NCI-H2196 treated with DMSO at 0.1 percent for 48 hours (cell line): ENCODE results near the gene EXOSC6.
A peak's percentile ranks its signal among the peaks of the same experiment; 100 is the strongest.
"Not testable (repeated sequence)": the region's sequence is repeated elsewhere in the genome, so short reads cannot be mapped to it uniquely, and the experiment has no call there.

ENCODE experiments used
- DNase-seq: peaks from one replicate; lab custom pipeline; 2025; ENCODE audit not compliant: unreplicated experiment; lab: John Stamatoyannopoulos, UW

EXOSC6 gene

DNA sequence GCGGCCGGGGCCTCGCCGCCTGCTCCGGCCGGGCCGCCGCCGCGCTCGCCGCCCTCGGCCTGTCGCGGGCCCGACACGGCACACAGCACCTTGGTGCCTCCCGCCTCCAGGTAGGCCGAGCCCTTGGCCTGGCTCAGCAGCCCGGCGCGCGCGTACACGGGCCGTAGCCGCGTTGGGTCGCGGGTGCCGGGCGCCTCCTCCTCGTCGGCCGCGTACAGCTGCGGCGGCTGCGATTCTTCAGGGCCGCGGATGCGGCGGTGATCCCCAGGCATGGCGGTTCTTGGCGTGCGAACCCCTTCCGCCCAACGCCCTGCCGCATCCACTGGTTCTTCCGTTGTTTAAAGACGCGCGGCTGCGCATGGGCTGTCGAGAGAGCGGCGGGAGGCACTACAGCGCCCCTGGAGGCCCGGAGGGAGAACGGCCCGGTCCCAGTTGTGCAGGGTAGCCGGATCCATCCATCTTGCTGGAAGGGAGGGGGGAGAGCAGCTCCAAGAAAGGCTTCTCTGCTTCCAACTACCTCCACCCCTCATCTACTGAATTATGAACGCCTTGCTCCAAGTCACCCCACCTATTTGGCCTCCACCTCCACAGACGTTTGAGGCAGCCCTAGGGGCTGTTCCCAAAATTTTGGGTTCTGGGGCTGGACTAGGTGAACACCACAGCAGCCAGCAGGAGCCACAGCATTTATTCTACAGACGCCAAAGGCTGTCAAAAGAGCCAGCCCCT is at the start of gene EXOSC6:
TSS of gene EXOSC6 (minus strand) at position 312 of the 726 bp plus-strand sequence. CDS start at position 272, 40 bp downstream.
- DNase-seq = peak; percentile 79

DNA sequence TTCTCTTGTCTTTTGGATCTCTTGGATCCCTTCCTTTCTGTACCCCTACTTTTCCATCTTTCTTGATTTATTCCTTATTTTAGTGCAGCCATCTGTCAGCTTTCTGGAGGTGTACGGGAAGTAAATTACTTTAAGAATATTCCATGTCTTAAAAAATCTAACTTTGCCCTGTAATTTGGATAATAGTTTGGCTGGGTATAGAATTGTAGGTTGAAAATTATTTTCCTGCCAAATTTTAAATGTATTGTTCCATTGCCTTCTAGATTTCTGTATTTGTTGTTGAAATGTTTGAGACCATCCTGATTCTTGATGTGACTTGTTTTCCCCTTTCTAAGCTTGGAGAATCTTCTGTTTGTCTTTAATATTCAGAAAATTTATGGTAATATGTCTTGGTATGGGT is 49.4 kb upstream of the EXOSC6 start:
- DNase-seq = no peak

DNA sequence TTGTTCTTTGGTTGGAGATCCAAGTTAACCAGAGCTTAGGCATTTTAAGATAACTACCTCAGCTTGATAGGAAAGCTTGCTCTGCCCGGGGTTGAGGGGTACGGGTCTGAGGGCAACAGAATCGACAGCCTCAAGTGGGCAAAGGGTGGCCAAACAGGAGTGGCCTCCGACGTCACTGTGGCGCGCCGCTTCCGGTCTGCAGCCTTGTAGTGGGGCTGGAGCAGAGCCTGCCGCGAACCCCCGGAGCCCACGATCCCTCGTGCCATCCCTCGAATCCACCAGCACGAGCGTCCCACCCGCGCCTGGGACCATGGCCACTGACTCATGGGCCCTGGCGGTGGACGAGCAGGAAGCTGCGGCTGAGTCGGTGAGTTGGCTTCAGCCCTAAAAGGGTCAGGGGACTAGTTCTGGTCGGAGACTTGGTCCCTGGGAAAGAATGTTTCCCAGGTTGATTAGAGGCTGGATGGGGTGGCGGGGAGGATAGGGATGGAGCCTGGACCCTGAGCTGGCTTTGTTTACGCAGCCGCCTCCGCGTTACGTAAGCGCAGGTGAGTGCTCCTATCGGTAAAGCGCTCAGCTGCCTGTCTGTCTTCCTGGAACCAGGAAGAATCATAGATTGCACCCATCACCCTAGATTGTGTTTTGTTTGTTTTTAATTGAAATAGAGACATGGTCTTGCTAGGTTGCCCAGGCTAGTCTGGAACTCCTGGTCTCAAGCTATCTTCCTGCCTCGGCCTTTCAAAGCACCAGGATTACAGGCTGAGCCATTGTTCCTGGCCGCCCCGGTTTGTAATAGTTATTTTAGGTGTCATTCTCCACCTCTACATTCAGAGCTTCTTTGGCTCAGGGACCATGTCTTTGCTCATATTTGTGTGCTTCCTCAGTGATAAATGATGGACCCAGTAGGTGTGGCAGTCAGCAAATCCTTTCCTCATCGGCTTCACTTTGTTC is 47.5 kb upstream of the EXOSC6 start, which contains the start of gene DDX19B:
TSS of gene DDX19B (plus strand) at position 199 of the 951 bp plus-strand sequence. CDS start at position 311, 112 bp downstream.
- DNase-seq = peak; percentile 17

- DNase-seq = no peak
These were observed 43.9 kb upstream of the EXOSC6 start for GRCh38 chr16:70295634-70296033.

DNA sequence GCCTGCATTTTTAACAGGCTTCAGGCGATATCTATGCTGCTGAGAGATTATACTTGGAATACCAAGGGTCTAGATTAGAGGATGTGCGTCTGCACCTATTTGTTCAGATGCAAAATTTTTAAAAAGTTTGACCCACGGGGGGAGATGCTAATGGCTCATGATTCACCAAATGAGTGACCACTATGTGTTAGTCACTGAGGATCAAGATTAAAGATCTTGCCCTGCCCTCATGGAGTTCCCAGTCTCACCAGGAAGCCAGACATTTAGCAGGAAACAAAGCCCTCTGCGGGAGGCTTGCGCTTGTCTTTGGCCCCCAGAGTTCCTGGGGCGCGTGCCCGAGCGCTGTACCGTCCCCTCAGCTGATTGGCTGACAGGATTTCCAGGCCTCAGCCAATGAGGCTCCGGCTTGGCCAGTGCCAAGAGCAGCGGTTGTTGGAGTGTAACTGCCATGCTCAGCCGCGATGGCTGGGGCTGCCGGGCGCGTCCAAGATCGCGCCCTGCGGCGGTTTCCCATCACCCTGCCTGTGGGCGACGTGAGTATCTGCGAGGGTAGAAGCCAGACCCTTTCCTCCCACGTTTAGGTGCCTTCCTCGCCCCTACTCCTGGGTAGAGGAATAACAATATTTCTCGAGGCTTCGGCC is 42.8 kb upstream of the EXOSC6 start:
- DNase-seq = no peak

- not testable (repeated sequence) for DNase-seq
These were observed 40.4 kb upstream of the EXOSC6 start for GRCh38 chr16:70292148-70292547.

GRCh38 chr16:70290949-70291519 is 39.3 kb upstream of the EXOSC6 start:
- DNase-seq = no peak

GRCh38 chr16:70289229-70290094 is 37.7 kb upstream of the EXOSC6 start, which contains the start of gene AARS1:
AARS1 (minus strand) TSS chr16:70289506; CDS start chr16:70282763, 6,743 bp downstream.
- peak; percentile 78 for DNase-seq

DNA sequence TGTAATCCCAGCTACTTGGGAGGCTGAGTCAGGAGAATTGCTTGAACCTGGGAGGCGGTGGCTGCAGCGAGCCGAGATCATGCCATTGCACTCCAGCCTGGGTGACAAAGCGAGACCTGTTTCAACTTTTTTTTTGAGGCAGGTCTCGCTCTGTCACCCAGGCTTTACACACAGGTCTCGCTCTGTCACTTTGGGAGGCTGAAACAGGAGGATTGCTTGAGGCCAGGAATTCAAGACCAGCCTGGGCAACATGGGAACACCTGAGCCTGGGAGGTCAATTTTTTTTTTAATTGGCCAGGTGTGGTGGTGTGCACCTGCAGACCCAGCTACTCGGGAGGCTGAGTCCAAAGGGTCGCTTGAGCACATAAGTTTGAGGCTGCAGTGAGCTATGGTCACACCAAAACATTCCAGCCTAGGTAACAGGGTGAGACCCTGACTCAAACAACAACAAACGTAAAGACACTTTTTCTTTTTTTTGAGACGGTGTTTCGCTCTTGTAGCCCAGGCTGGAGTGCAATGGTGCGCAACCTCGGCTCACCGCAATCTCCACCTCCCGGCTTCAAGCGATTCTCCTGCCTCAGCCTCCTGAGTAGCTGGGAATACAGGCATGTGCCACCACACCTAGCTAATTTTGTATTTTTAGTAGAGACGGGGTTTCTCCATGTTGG is 35.7 kb upstream of the EXOSC6 start:
- DNase-seq = not testable (repeated sequence)

GRCh38 chr16:70276392-70276791 is 24.7 kb upstream of the EXOSC6 start:
- no peak for DNase-seq

- DNase-seq = no peak
These were observed 20.0 kb upstream of the EXOSC6 start for GRCh38 chr16:70271696-70272095.

DNA sequence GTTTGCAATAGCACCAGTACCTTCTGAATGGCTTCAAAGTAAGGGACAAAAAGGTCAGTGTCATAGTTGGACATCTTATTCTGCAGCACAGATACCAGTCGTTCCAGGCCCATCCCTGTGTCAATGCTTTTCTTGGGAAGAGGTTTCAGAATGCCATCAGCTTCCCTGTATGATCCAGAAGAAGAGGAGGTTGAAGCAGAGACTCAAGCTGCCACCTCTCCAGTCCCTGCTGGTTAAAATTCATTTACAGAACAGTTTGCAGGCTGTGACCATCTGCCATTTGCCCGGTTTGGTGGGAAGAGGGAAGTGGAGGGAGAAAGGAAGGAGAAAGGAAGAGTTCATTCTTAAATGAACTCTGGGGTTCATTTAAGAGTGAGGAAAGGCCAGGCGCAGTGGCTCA is 18.4 kb upstream of the EXOSC6 start:
- DNase-seq = no peak

DNA sequence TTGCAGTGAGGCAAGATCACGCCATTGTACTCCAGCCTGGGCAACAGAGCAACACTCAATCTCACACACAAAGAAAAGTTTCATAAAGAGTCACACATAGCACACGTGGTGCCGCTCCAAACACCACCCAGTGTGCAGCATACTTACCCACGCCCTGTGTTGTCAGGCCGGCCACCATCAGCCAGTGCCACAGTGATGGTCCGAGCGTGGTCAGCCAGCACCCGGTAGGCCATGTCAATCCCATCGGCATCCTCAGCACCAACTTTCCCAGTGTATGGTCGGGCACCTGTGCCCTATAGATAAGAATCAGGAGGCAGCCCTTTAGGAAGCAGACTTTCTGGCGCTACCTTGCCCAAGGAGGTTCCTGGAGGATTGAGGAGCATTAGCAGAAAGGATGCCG is 17.7 kb upstream of the EXOSC6 start:
- no peak for DNase-seq

GRCh38 chr16:70267922-70268321 is 16.2 kb upstream of the EXOSC6 start:
- DNase-seq = not testable (repeated sequence)

GRCh38 chr16:70267516-70267915 is 15.8 kb upstream of the EXOSC6 start:
- peak; percentile 5 for DNase-seq

DNA sequence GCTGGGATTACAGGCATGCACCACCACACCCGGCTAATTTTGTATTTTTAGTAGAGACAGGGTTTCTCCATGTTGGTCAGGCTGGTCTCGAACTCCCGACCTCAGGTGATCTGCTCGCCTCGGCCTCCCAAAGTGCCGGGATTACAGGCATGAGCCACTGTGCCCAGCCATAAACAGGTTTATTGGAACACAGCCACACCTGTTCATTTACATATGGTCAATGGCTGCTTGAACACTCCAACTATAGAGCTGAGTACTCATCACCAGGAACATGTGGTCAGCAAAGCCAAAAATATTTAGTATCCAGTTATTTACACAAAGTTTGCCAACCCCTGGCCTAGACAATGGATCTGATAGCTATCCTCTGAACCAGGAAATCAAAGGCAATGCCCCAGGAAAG is 8.2 kb upstream of the EXOSC6 start:
- not testable (repeated sequence) for DNase-seq

- no peak for DNase-seq
These were observed 7.2 kb upstream of the EXOSC6 start for GRCh38 chr16:70258946-70259345.

- no peak for DNase-seq
These were observed 6.3 kb upstream of the EXOSC6 start for GRCh38 chr16:70258065-70258464.

GRCh38 chr16:70257391-70257790 is 5.7 kb upstream of the EXOSC6 start:
- DNase-seq = no peak
